GM19351 (cell line): ENCODE measurements around the gene RPL10A.
"Not testable (repeated sequence)": the region's sequence is repeated elsewhere in the genome, so short reads cannot be mapped to it uniquely, and the experiment has no call there.

ENCODE experiments used
- ATAC-seq: cut with Tn5 transposase; IDR thresholded peaks from one replicate; pipeline ENCODE4 v1.9.1; 2021; ENCODE audit warnings: mild to moderate bottlenecking, moderate library complexity; ENCODE audit not compliant: unreplicated experiment

Gene RPL10A

GRCh38 chr6:35468181-35468979, at the start of gene RPL10A:
Gene RPL10A, plus strand, starts transcription at chr6:35468401. Its CDS starts 34 bp downstream, at chr6:35468435.
- peak; percentile 89 for ATAC-seq

DNA sequence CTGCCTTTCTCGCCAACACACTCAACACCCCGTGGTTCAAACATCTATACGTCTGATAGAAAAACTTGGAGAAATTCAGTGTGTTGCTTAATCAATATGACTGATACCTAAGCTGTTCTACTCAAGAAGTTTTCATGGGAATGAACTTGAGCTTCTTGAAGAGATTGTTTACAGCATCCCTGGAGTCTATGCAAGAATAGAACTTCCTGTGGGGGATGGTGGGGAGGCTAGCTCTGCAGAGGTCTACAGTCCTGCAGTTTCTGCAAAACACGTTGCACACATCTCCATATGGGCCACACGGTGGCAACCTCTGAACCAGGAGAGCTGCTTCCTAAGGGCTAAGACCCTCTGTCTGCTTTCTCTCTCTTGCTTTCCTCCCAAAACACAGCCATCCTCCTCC, 48.8 kb upstream of the RPL10A start:
- no peak for ATAC-seq

DNA sequence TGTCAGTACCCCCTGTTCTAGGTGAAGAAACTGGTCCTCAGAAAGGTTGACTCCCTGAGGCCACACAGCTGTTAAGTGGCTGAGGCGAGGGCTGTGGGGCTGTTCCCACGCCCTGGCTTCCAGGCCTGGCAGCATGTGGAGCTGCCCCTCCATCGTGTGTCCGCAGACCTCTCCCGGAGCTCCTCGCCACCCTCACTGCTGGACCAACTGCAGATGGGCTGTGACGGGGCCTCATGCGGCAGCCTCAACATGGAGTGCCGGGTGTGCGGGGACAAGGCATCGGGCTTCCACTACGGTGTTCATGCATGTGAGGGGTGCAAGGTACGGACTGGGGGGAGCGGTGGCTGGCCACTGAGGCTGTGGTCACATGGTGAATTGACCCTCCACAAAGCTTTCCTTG, 48.2 kb upstream of the RPL10A start:
- no peak for ATAC-seq

GRCh38 chr6:35425284-35425683, 42.9 kb upstream of the RPL10A start:
- ATAC-seq: no peak

GRCh38 chr6:35426074-35426473, 42.1 kb upstream of the RPL10A start:
- no peak for ATAC-seq

DNA sequence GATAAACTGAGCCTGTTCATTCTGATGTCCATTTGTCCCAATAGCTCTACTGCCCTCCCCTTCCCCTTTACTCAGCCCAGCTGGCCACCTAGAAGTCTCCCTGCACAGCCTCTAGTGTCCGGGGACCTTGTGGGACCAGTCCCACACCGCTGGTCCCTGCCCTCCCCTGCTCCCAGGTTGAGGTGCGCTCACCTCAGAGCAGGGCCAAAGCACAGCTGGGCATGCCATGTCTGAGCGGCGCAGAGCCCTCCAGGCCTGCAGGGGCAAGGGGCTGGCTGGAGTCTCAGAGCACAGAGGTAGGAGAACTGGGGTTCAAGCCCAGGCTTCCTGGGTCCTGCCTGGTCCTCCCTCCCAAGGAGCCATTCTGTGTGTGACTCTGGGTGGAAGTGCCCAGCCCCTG, 40.8 kb upstream of the RPL10A start:
- ATAC-seq: no peak

DNA sequence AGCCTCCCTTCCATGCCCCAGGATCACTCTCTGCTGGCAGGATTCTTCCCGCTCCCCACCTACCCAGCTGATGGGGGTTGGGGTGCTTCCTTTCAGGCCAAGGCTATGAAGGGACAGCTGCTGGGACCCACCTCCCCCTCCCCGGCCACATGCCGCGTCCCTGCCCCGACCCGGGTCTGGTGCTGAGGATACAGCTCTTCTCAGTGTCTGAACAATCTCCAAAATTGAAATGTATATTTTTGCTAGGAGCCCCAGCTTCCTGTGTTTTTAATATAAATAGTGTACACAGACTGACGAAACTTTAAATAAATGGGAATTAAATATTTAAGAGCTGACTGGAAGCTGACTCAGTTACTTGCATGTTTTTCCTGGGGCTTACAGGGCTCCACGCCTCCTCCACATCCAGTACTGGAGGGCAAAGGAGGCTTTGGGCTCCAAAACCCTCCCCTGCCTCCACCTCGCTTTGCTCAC, 40.3 kb upstream of the RPL10A start:
- ATAC-seq: no peak

DNA sequence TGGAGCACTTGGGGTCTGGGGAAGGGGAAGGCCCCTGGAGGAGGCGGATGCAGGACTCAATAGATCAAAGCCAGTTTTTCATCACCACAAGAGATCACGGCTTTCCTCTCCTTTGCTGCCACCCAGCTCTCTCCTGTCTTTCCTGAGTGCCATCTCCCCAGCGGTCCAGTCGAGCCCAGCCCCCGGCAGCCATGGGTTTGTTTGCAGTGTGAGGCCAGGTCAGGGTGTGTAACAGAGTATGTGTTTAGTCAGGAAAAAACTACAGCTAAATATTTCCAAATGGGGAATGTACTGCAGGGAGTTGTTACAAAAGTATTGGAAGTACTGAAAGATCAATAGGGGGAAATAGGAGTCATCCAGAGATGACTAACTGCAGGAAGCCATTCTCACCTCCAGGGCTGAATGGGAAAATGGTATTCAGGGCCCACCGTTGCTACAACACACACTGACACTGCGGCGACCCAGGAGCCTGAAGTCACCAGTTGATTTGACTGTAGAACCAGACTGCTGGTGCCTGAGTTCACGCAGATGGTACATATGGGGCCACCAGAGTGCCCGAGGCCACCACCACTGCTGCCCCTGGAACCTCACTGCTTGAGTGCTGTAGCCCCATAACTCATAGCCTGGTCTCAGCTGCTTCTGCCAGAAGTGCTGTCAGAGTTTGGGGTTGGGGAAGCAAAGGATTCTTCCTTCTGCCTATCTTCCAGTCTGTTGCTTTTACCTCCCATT, 39.6 kb upstream of the RPL10A start:
- ATAC-seq: no peak

DNA sequence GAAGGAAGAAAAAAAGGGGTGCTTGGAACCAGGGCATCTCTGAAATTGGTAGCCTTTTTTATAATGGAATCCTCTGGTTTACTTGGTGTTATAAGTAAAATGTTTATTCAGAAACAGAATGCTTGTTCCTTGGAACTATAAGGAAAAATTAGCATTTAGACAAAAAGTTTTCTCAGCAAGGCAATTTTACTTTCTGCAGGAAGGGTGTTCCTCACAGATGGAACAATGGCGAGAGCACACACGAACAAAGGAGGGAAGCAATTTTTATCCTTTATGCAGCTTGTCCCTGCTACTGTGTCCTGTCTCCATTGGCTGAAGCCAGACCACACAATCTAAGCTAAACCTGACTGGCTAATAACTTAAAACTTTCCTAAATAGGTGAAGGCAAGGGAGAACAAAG, 38.7 kb upstream of the RPL10A start:
- ATAC-seq: no peak

GRCh38 chr6:35432291-35432690, 35.9 kb upstream of the RPL10A start:
- no peak for ATAC-seq

GRCh38 chr6:35432702-35433101, 35.5 kb upstream of the RPL10A start:
- ATAC-seq: not testable (repeated sequence)

DNA sequence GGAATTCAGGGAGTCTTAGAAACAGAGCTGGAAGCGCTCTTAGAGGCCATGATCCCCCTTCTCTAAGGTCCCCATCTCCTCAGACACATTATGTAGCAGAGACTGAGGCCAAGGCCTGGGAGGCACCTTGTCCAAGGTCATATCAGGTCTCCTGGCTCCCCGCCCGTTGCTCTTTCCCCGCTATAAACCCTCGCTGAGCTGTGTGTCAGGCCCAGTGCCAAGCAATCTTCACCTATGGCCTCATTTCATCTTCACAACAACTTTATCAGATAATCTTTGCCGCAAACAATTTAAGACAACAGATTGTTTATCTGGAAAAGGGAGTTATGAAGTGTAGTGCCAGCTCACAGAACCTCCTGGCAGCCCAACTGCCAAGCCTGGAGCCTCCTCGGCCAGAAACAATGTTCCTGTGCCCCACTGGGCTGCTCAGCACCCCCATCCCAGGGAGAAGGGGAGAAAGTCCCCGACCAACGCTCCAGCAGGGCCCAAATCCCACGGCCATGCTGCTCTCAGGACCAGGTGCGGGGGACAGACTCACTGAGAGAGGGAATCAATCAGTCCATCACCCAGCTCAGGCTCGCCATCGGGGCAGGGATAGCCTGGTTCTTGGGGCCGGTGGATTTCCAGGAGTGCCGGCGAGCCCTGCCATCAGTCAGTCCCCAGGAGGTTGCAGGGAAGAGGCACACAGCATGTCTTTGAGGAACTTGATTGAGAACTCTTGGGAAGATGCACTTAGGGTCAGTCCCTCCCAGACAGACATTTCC, 32.9 kb upstream of the RPL10A start:
- no peak for ATAC-seq

DNA sequence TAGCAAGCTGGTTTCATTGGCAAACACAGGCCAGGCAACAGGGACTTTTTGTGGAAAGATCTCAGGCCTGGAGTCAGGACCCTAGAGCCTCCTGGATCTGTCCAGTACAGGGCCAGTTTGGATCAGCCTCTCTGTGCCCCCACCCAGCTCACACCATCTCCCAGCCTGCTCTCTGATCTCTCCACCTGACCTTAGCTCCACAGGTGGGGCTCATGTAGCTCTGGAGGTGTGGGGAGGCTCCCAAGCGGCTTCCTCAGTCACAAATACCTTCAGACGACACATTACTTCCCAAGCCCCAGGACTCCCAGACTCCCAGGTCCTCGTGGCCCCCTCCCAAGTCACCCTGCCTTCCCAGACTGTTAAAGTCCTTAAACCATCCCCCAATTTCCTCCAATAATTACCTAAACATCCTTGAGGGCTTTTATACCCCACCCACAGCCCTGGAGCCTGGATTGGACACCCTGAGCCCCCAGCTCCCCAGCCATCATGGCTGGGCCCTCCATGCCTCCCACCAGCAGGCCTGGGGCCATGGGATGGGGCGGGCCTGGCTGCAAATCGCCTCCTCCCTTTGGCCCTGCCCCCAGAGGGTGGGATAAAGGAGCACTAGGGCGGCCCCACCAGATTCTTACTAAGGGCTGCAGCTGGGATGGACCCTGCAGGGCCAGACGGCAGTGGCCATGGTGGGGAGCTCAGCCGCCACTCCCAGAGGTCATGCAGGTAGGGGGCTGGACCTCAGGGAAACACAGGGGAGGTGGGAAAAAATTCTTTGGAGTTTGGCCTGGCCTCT, 31.9 kb upstream of the RPL10A start:
- ATAC-seq: no peak

DNA sequence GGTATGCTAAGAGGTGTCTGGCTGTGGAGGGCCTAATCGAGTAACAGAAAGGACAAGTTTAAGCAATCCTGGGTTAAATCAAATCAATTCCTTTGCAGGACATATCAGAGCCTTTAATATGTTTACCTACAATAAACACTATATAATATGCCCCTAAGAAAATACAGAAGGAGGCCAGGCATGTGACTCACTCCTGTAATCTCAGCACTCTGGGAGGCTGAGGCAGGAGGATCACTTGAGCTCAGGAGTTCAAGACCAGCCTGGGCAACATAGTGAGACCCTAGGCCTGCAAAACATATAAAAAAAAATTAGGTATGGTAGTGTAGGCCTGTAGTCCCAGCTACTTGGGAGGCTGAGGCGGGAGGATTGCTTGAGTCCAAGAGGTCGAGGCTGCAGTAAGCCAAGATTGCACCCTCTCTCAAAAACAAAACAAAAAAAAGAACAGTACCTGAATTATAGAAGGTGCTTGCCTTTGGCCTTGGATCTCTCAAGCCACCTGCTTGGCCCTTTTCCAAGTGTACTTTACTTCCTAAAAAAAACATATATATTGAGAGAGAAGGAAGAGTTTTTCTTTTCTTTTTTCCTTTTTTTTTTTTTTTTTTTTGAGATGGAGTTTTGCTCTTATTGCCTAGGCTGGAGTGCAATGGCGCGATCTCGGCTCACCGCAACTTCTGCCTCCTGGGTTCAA, 29.7 kb upstream of the RPL10A start:
- not testable (repeated sequence) for ATAC-seq

- ATAC-seq: no peak
These were observed 28.9 kb upstream of the RPL10A start for GRCh38 chr6:35439308-35439707.

- ATAC-seq: no peak
These were observed 27.0 kb upstream of the RPL10A start for GRCh38 chr6:35441205-35441604.

GRCh38 chr6:35441642-35442041, 26.6 kb upstream of the RPL10A start:
- no peak for ATAC-seq

GRCh38 chr6:35442693-35443092, 25.5 kb upstream of the RPL10A start:
- ATAC-seq: no peak

GRCh38 chr6:35443341-35444030, 24.7 kb upstream of the RPL10A start:
- no peak for ATAC-seq
